NCI-H128 (cell line): ENCODE measurements around the gene FAM83G.
A peak's percentile ranks its signal among the peaks of the same experiment; 100 is the strongest.

ENCODE experiments used
- DNase-seq: peaks from one replicate; lab custom pipeline; 2025; ENCODE audit not compliant: unreplicated experiment; lab: John Stamatoyannopoulos, UW

FAM83G gene

DNA sequence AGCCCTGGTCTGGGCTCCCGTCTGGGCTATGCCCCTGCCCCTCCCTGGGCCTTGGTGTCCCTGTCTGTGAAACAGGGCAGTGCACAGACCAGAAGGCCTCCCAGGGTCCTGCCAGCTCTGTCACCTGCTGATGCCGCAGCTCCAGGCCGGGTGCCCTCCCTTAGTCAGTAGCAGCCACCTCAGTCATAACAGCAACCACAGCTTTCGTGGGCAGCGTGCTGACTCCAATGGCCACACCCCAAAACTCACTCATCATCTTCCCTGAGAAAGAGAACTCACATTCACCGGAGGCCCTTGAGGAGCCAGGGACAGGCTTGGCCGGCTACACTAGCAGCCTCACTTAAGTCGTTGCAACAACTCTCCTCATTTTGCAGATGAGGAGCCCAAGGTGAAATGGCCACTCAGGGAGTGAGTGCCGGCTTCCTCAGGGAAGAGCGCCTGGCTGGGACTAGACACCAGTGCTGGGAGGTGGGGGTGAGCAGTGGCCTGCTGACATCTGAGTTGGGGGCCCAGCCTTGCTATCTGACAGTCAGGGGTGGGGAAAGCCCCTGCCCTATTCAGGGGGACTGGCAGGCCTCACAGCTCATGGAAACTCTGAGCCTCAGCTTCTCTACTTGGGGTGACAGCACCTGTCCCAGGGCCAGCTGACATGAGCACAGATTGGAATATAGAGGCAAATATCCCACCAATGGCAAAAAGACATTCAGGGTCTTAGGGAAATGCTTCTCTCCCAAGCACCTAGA is 30.0 kb downstream of the FAM83G start:
- no peak for DNase-seq

DNA sequence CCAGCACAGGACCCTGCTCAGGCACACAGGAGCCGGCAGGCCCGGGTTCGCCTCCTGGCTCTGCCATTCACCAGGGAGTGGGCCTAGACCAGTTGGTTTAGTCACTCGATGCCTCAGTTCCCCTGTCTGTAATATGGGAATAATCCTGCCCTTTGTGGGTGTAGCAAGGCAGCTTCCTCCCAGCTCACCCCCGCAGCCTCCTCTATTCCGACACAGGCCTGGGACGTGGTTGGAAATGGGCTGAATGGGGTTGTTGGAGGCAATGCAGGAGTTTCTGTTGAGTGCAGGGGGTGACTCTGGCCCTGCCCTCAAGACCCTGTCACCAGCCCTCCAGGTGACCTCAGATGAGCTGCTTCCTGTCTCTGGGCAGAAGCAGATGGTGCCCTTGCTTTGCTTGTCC is 32.8 kb downstream of the FAM83G start:
- DNase-seq, result no peak

DNA sequence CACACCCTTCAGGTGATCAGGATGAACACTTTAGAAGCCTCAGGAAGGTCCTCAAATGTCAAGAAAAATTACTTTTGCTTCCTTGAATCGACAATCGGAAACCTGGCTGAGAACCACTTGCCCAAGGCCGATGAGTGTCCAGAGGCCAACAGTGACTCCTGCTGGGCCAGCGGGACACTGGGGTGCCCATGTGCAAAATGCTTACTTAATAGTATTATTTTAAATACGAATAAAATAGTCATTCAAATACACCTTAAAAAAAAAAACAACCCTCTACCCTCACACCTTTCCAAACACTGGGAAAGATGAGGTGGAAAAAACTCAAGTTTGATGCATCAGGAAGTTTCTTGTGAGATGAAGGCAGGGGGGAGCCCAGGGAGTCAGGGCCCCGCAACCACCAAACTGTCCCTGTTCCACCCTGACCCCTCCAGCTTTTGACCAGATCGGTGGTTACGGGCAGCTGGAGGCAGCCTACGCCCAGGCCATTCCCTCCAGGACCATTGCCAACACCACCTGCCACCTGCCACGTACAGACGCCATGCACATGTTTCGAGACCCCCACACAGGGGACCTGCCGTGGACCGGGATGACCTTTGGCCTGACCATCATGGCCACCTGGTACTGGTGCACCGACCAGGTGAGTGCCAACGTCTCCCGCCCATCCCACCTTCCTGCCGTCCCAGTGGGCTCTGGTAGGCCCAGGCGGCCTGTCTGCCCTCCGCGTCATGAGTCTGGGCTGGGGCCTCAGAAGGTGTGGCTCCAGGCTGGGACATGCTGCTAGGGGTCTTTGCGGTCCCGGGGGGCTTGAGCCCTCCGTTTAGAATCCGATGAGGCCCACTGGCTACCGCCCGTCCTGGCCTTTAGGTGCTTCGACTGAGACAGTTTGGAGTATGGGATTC is 33.7 kb downstream of the FAM83G start:
- DNase-seq, result no peak

DNA sequence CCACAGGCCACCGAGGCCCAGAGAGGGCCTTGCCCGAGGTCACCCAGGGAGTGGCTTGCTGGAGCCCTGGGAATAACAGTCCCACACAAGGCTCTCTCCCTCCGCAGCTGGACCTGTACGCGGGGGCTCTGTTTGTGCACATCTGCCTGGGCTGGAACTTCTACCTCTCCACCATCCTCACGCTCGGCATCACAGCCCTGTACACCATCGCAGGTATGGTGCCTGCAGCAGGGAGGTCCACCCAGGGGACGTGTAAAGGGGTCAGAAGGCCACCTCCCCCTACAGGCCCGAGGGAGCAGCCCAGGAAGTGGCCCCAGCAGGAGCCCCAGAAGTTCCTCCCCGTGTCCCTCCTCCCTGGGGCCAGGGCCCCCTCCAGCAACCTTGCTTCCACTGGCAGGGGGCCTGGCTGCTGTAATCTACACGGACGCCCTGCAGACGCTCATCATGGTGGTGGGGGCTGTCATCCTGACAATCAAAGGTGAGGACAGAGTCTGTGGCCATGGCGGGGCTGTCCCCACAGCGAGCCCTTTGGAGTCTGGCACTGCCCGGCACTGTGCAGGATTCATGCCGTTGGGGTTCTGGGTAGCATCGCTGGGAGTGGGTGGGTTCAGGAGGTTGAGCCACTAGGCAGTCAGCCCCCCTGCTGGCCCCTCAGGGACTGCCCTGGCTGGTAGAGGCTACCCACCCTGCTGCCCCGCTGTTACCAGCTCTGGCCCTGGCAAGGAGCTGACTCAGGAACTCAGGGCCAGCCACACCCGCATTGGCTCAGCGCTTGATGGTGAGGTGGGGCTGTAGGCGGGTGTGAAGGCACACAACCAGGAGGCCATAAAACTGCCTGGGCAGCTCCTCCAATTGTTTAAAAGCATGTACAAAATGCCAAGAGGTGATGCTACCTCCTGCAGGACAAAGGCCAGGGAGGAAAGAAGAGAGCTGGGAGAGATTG is 35.3 kb downstream of the FAM83G start:
- no peak for DNase-seq

DNA sequence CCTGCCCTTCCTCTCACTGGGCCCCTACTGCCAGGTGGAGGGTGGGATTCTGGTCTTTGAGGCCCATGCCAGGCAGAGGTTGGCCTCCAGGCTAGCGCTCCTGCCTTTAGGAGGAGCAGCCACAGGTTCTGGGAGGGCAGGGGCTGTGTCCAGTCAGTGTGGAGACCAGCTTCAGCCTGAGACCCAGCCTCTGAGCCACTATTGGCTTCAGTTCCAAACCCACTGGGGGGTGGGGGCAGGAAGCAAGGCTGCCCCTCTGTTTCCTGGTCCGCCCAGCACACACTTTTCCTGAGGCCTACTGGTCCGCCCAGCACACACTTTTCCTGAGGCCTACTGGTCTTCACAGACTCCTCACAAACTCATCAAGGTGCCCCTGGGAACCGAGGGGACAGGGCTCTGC is 36.2 kb downstream of the FAM83G start:
- no peak for DNase-seq

DNA sequence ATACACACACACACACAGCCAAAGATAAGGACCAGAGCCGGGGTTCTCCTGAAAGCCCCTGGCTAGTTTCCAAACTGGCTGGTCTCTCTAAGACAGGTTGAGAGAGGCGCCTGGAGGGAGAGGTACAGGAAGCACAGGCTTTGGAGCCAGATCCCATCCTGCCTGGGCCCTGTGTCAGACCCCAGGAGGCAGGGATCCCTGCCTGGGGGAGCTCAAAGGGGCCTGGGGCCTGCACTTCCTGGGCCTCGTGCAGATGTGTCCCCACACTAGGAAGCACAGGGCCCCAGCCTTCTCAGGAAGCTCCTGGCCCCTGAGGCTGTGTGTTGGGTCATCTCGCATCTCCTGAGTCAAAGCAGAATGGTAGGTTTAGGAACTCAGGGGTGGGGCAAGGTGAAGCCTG is 36.6 kb downstream of the FAM83G start:
- DNase-seq, result peak; percentile 1

DNA sequence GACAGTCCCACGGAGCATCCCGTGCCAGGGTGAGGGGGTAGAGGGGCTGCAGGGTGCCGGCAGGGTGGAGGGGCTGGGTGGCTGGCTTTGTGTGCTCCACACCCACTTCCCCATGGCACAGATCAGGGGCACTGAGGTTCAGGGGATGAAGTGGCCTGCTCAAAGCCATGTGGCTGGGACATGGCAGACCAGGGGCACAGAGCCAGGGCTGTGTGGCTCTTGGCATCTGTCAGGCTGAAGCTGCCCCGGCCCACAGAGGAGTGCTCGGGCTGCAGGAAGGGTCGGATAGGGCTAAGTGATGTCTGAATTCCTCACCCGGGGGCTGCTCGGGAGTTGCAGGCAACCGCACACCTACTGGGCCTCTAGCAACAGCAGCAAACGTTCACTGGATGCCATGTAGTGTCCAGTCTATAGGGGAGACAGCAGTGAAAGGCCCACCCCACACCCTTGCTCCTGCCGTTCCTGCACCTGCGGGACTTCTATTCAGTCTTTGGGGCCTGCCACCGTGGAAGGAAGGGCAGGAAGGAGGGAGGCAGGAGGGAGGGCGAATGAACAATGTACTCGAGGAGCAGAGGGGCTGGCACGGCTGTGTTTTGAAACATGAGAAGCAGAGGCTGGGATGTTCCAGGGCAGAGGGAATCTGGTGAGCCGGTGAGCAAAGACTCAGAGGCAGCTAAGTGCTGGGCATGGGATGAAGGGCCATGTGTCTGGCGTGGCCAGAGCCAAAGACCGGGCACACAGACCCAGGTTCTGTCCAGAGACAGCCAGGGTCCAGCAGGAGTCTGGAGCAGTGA is 37.5 kb downstream of the FAM83G start:
- peak; percentile 44 for DNase-seq

DNA sequence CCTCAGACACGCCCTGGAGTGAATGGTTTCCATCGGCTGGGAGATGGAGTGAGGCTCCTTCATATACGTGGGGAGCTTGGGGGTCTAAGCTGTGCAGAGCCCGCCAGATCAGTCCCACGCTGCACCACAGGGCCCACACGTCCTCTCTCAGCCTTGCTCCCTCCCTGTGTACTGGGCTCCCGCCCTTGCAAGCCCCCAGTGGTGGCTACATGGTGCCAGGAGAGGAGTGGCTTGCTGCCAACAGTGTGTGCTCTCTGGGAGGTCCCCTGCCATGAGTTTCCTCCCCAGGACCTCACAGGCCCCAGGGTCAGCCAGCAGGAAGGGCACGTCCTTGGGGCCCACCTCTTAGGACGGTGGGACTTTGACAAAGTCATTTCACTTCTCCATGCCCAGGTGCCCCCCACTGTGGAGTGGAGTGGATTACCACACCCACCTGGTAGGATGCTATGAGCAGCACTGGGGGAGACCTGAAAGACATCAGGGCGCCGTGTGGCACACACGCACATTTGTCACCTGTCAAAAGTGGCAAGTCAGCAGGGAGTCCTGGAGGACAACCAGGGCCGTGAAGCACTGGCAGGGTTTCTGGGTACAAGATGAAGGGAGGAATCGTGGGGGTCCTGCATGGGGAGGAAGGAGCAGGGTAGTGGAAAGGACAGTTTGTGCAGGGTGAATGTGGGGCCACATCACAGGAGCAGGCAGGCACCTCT is 38.9 kb downstream of the FAM83G start:
- DNase-seq, result no peak

DNA sequence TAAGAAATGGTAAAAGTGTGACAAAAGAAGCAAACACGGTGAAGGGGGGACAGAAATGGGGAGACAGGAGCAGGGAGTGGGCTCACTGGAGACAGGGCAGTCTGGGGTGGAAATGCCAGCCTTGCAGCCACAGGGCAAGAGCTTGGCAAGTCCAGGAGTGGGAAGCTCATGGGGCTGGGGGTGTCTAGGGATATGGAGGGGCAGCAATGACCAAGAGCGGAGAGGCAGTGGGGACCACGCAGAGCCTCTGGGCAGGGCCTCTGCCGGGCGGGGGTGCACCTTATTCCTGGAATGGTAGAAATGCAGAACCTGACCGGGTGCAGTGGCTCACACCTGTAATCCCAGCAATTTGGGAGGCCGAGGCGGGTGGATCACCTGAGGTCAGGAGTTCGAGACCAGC is 40.0 kb downstream of the FAM83G start:
- DNase-seq, result no peak

DNA sequence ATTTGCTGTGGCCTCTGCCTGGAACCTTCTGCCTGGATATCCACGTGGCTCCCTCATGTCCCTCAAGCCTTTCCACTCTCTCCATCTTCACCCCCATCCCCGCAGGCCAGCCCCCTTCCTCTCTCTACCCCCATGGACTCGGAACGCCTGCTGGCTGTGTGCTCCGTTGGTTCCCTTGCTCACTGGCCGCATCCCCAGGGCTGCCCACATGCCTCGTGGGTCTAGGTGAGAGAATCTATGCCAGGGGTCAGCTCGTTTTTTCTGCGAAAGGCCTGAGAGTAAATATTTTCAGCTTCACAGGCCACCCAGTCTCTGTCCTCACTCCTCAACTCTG is 40.6 kb downstream of the FAM83G start:
- no peak for DNase-seq

DNA sequence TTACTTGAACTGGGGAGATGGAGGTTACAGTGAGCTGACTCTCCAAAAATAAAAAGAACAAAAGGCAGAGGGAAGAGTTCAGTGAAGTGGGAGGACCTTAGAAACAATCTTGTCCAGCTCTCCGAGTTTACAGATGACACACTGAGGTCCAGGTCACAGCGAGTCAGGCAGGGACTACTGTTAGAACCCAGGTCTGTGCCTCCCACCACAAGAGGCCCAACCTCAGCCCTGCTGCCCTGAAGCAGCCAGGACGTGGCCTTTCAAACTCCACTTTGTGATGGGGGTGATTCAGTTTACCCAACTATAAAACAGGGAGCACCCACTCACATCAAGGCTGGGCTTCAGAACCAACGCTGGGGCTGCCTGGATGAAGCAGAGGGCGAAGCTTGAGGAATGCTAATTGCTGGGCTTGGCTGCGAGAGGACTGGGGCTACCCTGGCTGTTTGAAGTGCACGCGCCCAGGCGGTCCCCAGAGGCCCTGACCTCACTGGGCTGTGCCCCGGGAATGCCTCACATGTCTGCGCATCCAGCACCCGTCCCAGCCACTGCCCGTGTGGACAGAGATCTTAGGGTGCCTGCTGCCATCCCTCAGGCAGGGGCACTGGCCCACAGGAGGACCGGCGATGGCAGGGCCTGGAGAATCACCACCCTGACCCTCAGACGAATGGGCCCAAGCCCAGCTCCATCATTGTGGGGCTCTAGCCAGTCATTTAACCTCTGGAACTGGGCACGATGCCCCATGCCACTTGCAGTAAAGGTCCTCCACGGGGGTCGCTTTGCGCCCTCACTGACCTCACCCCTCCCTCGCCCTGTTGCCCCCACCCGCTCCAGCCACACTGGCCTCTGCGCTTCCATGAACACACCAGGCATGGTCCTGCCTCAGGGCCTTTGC is 41.2 kb downstream of the FAM83G start:
- no peak for DNase-seq

DNA sequence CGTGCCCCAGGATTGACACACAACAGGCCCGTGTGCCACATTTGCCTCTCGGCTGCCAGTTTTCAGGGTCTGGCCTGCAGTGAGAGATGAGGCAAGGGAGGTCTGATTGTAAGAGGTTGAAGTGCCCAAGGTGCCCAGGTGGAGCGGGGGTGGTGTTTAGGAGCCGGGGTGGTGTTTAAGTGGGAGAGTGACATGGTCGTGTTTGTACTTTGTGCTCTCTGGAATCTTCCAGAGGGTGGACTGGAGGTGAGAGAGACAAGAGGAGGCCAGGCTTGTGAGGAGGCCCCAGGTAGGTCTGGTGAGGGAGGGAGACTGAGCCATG is 42.1 kb downstream of the FAM83G start:
- DNase-seq, result no peak

DNA sequence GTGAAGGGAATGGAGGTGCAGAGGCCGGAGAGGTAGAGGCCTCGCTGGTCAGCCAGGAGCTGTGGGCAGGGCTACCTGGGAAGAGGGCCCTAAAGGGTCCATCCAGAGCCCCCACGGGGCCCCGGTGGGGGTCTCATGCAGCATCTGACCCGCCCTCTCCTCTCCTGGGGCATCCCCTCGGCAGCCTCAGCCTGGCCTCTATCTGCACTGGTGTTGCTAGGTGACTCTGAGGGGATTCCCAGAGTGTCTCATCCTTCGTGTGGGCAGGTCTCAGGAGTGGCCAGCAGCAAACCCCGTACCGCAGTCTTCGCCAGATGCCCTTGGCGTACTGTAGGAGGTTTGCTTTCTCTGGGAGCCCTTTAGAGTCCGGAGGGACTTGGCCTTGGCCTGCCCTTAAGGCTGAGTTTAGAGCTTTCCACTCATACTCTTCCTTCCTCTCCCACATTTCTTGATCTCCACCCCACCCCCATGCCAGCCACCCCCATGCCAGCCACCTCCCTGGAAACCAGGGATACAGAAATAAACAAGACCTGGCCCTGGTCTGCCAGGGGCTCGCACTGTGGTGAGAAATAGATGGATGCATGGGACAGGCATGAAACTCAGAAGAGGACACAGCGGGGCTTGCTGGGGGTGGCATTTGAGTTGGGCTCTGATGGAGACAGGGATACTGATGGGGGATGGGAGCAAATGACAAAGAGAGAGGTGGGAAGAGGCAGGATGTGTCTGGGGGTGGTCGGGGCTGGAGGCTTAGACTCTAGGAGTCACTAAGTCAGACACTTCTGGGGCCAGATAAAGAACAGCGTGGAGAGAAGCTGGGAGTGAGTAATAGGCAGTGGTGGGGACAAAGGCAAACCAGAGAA is 42.7 kb downstream of the FAM83G start:
- DNase-seq, result no peak

DNA sequence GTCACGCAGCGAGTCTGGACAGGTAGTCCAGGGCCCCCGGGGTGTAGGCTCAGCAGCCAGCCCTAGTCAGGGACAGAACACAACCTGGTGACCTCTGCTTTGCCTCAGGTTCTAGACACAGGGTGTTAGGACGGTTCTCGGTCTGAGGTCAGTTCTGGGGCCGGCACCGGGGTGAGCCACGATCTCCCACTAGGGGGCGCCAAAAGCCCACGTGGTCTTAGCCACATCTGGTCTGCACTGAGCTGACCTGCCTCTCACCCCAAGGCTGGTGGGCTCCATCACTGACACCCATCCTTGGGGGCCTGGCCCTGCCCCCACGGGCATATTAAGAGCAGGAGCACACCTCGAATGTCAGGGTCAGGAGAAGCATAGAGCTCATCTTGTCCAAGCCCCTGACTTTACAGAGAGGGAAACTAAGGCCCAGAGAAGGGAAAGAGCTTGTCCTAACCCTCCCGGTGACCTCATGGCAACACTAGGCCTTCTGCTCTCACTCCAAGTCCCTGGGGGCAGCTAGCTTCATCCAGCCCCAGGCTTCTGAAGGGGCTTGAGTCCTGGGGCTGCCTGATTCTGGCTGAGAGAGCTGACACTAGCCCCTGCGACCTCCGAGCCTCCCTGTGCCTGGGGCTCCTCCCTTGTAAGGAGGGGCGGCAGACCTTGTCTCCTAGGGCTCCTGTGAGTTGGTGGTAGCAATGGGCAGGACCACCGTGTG is 43.6 kb downstream of the FAM83G start:
- DNase-seq, result peak; percentile 22

DNA sequence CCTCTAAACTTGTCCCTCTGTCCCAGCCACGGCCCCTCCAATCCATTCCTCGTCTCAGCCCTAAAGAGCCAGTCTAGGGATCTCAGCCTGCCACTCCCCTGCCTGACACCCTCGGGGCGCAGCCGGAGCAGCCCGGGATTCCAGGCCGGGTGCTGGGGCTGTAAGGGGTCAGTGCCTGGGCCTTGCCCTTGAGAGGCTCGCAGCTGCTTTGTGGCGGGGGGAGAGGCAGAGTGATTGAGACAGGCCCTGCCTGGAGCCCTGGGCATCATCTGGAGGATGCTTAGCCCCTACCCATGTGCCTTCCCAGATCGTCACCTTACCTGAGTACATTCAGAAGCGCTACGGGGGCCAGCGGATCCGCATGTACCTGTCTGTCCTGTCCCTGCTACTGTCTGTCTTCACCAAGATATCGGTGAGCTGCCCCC is 44.3 kb downstream of the FAM83G start:
- DNase-seq, result no peak

DNA sequence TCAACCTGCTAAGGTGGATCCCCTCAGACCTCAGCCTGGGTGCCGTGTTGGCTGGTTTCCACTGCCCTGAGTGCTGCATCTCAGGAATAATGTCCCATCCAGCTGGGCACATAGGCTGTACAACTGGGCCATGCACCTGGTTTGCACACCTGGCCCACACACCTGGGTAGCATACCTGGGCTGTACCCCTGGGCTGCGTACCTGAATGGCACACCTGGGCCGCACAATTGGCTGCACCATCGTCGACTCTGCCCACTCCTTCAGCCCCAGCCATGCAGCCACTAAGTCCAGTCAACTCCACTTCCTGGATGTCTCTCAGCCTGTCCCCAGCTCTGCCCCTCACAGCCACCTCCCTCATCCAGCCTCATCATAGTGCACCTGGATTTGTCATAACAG is 44.7 kb downstream of the FAM83G start:
- DNase-seq, result no peak

DNA sequence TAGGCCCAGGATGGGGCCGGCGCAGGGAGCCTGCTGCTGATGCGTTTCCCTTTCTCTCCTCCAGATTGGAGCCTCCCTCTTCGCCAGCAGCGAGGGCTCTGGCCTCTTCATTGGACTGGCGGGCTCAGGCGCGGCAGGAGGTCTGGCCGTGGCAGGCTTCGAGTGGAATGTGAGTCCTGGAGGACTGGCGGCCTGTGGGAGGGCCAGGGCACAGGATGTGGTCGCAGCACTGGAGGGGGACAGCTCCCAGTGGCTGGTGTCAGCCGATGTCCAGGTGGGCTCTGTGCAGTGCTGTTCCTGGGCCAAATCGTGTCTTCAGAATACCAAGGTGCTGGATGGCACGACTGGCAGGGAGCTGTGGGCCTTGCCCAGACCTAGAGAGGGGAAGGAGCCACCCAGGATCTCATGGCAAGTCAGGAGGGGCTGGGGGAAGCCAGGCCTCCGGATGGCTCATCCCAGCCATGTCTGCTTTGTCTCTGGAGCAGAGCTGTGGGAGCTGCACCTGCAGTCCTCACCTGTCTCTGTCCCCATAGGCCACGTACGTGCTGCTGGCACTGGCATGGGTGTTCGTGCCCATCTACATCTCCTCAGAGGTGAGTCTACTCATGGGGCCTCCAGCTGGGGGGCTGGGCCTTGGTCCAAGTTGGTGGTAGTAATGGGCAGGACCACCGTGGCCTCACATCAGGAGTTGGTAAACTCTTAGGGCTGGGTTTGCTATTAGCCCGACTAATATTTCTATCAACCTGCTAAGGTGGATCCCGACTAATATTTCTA is 45.3 kb downstream of the FAM83G start:
- no peak for DNase-seq
